Stomach (tissue), 4 donors: ENCODE measurements around the gene EPHX1.

Experiments used
- EP300 ChIP-seq: sonication (generic); formaldehyde crosslinking; IDR thresholded peaks from one replicate; pipeline ENCODE4 v1.6.1; 2017; ENCODE audit warnings: antibody characterized with exemption
- POLR2A ChIP-seq, 4 donors: fragments of 450-650 bp; IDR thresholded peaks; one replicate each; pipeline ENCODE4 v1.6.1; 2016; ENCODE audit warnings: antibody characterized with exemption in 4 of 4, control low read depth in 2 of 4, mild to moderate bottlenecking in 1 of 4, moderate library complexity in 1 of 4
- POLR2AphosphoS5 ChIP-seq, 3 donors: sonication (generic); formaldehyde crosslinking; IDR thresholded peaks; one replicate each; pipeline ENCODE4 v1.6.1; 2016; ENCODE audit warnings: antibody characterized with exemption in 3 of 3
- TF ChIP-seq, protein P1 (sequence below), 7 experiments: fragments of 450-650 bp in 4 of 7; fragments of 200-600 bp in 3 of 7; sonication (generic) in 3 of 7; IDR thresholded peaks; one replicate each; pipeline ENCODE4 v1.5.1; 2016 to 2019; ENCODE audit warnings: antibody characterized with exemption in 7 of 7, control low read depth in 2 of 7, mild to moderate bottlenecking in 1 of 7

DNA sequence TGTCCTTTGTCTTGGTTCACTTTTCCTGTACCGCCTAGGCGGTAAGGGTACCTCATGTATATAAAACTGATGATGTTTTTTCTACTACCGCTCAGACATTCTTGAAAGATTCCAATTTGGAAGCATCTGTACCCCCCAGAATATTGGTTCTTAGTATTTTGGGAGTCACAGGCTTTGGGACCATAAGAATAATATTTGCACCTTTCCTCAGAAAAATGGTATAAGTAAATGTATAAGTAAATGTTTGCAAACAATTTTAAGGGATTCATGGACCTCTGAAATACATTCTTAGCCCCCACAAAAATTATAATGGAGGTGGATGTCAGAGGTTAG lies 31.6 kb upstream of the EPHX1 start:
- TF ChIP-seq, protein P1, sequence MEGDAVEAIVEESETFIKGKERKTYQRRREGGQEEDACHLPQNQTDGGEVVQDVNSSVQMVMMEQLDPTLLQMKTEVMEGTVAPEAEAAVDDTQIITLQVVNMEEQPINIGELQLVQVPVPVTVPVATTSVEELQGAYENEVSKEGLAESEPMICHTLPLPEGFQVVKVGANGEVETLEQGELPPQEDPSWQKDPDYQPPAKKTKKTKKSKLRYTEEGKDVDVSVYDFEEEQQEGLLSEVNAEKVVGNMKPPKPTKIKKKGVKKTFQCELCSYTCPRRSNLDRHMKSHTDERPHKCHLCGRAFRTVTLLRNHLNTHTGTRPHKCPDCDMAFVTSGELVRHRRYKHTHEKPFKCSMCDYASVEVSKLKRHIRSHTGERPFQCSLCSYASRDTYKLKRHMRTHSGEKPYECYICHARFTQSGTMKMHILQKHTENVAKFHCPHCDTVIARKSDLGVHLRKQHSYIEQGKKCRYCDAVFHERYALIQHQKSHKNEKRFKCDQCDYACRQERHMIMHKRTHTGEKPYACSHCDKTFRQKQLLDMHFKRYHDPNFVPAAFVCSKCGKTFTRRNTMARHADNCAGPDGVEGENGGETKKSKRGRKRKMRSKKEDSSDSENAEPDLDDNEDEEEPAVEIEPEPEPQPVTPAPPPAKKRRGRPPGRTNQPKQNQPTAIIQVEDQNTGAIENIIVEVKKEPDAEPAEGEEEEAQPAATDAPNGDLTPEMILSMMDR (IDR thresholded peaks at IDR 0.05), result no peak
- no peak for TF ChIP-seq POLR2A (IDR thresholded peaks at IDR 0.05)
- no peak for TF ChIP-seq EP300
- TF ChIP-seq POLR2AphosphoS5 (IDR thresholded peaks at IDR 0.05), result no peak
